Astrocyte (in vitro differentiated cells and primary cell): ENCODE data around the gene LRRC75A. TPM values are rescaled to one million over a fixed set of nuclear protein-coding genes. Genes with fewer than 3 reads are reported as not detected.
"Not testable (repeated sequence)": the region's sequence is repeated elsewhere in the genome, so short reads cannot be mapped to it uniquely, and the experiment has no call there.

Experiments
- DNase-seq: peaks from one replicate; pipeline ENCODE4 v3.0.0-alpha.2; 2010; ENCODE audit warnings: low read depth
- FAIRE-seq: peaks from 2 replicates; lab custom pipeline; 2011; peaks lifted over from hg19 to GRCh38; lab: Jason Lieb, UNC
- H2AFZ ChIP-seq: 2 replicates; pipeline ENCODE4 v1.6.0; 2012; ENCODE audit warnings: low read depth, low read length, inconsistent platforms
- H3K27ac ChIP-seq: 2 replicates; pipeline ENCODE4 v1.5.1; 2011; ENCODE audit warnings: low read depth, low read length, inconsistent platforms
- H3K27me3 ChIP-seq: 2 replicates; pipeline ENCODE4 v1.6.0; 2011; ENCODE audit warnings: low read length, inconsistent platforms; ENCODE audit not compliant: insufficient read depth
- H3K36me3 ChIP-seq: 2 replicates; pipeline ENCODE4 v1.5.1; 2011; ENCODE audit warnings: low read length, inconsistent platforms; ENCODE audit not compliant: insufficient read depth
- H3K4me1 ChIP-seq: 2 replicates; pipeline ENCODE4 v1.5.1; 2011; ENCODE audit warnings: low read length, inconsistent platforms; ENCODE audit not compliant: insufficient read depth
- H3K4me2 ChIP-seq: 2 replicates; pipeline ENCODE4 v1.6.0; 2012; ENCODE audit warnings: low read length, inconsistent platforms
- H3K4me3 ChIP-seq: 2 replicates; pipeline ENCODE4 v1.5.1; 2011; ENCODE audit warnings: low read depth, mild to moderate bottlenecking, low read length, inconsistent platforms; ENCODE audit not compliant: insufficient read depth
- H3K79me2 ChIP-seq: 2 replicates; pipeline ENCODE4 v1.6.0; 2012; ENCODE audit warnings: mild to moderate bottlenecking, low read length, inconsistent platforms; ENCODE audit not compliant: insufficient read depth
- H3K9ac ChIP-seq: 2 replicates; pipeline ENCODE4 v1.6.0; 2012; ENCODE audit warnings: mild to moderate bottlenecking, low read length, inconsistent platforms
- H3K9me3 ChIP-seq: 2 replicates; pipeline ENCODE4 v1.5.1; 2012; ENCODE audit warnings: low read depth, mild to moderate bottlenecking, low read length, inconsistent platforms; ENCODE audit not compliant: insufficient read depth
- H4K20me1 ChIP-seq: 2 replicates; pipeline ENCODE4 v1.6.0; 2012; ENCODE audit warnings: low read length, inconsistent platforms; ENCODE audit not compliant: insufficient read depth
- H3K27ac Mint-ChIP-seq: one replicate; pipeline ENCODE4 v1.8.0; 2021; ENCODE audit warnings: mild to moderate bottlenecking, mixed read lengths; ENCODE audit not compliant: unreplicated experiment
- H3K27me3 Mint-ChIP-seq: one replicate; pipeline ENCODE4 v1.8.0; 2021; ENCODE audit warnings: low read depth, mixed read lengths; ENCODE audit not compliant: unreplicated experiment
- H3K36me3 Mint-ChIP-seq: one replicate; pipeline ENCODE4 v1.8.0; 2021; ENCODE audit warnings: low read depth, mixed read lengths; ENCODE audit not compliant: unreplicated experiment
- H3K4me1 Mint-ChIP-seq: one replicate; pipeline ENCODE4 v1.8.0; 2021; ENCODE audit warnings: low read depth, mixed read lengths; ENCODE audit not compliant: unreplicated experiment
- H3K4me3 Mint-ChIP-seq: one replicate; pipeline ENCODE4 v1.8.0; 2021; ENCODE audit warnings: mild to moderate bottlenecking, moderate library complexity, mixed read lengths; ENCODE audit not compliant: unreplicated experiment
- H3K9me3 Mint-ChIP-seq: one replicate; pipeline ENCODE4 v1.8.0; 2021; ENCODE audit warnings: mild to moderate bottlenecking, mixed read lengths; ENCODE audit not compliant: unreplicated experiment
- total RNA-seq: library from RNA; stranded (reverse); gene quantifications from 2 replicates; pipeline ENCODE4 v1.2.1, GENCODE V29; 2021

LRRC75A gene
- total RNA-seq, 1 donor from 2014 or later = 0.36 TPM

DNA sequence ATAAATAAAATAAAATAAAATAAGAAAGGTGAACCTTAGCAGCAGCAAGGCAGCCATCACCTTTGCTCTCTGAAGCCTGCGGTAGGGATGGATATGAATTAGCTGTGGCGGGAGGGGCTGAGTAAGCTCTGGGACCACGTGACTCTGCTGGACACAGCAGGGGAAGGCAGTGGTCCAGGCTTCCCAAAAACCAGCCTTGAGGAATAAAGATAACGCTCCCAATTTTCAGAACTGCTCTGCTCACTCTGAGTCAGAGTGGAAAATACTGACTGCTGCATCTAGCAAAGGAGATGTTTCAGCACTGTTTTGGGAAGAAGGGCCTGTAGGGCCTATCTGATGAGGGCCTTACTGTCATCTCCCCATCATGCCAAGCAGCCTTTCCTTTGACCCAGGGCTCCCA is 96.1 kb downstream of the LRRC75A start:
- Mint-ChIP-seq H3K27ac (peak overlapping the region; percentile 41), H3K4me1 (peaks cover 14% of the 10 kb centered on the region)
- H3K4me1 ChIP-seq, H3K4me3 Mint-ChIP-seq, H3K27ac ChIP-seq, H3K4me3 ChIP-seq, H3K27me3 Mint-ChIP-seq, H3K27me3 ChIP-seq, H2AFZ ChIP-seq, H3K79me2 ChIP-seq, H3K9ac ChIP-seq, H3K36me3 Mint-ChIP-seq, H3K9me3 Mint-ChIP-seq, FAIRE-seq, DNase-seq, H3K36me3 ChIP-seq, H3K4me2 ChIP-seq, H4K20me1 ChIP-seq, H3K9me3 ChIP-seq: not testable (repeated sequence)

DNA sequence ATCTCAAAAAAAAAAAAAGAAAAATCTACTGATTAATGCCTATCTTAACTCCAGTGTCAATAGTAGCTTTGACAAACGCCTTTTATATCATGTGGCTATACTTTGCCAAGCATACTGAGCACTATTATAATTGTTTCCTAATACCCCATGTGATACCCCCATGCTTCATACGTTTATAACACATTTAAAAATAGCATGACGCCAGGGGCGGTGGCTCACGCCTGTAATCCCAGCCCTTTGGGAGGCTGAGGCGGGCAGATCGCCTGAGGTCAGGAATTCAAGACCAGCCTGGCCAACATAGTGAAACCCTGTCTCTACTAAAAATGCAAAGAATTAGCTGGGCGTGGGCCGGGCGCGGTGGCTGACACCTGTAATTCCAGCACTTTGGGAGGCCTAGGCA is 99.5 kb downstream of the LRRC75A start:
- not testable (repeated sequence) for H3K9me3 ChIP-seq, FAIRE-seq, H3K9ac ChIP-seq, H3K9me3 Mint-ChIP-seq, H3K27me3 Mint-ChIP-seq, H3K27me3 ChIP-seq, H3K36me3 ChIP-seq, DNase-seq, H3K27ac ChIP-seq, H4K20me1 ChIP-seq, H3K36me3 Mint-ChIP-seq, H3K4me3 ChIP-seq, H3K79me2 ChIP-seq, H3K4me2 ChIP-seq, H2AFZ ChIP-seq, H3K4me3 Mint-ChIP-seq, H3K4me1 ChIP-seq, H3K4me1 Mint-ChIP-seq
- H3K27ac Mint-ChIP-seq = peak overlapping the region; percentile 12

Other genes with a start within 250 kb of the LRRC75A start
- gene CENPV, start 138.7 kb downstream of the LRRC75A start, total RNA-seq = 25.1 and 38.8 TPM in 2 replicates
- gene UBB, start 111.1 kb downstream of the LRRC75A start, total RNA-seq = 1,755 and 1,783 TPM in 2 replicates
- gene TRPV2, start 76.6 kb downstream of the LRRC75A start, total RNA-seq = 0.50 and 0.86 TPM in 2 replicates
- 8.7 and 8.9 TPM in 2 replicates for gene ZNF287, start 77.0 kb upstream of the LRRC75A start, total RNA-seq
- gene ZNF624, start 161.7 kb upstream of the LRRC75A start, total RNA-seq = 4.8 and 5.4 TPM in 2 replicates
- 0.89 and 1.2 TPM in 2 replicates for gene CCDC144A, start 198.0 kb upstream of the LRRC75A start, total RNA-seq